Measurements from ENCODE around the gene DCAF15.

The DCAF15 gene

GRCh38 chr19:13975870-13976269 is 23.6 kb downstream of the DCAF15 start:
- DNase-seq (ENCODE audit: low spot score) = no peak
- TF ChIP-seq CTCF (IDR thresholded peaks at IDR 0.05; ENCODE audit: extremely low read depth, missing control alignments) = no peak

- DNase-seq (ENCODE audit: low spot score) = no peak
- TF ChIP-seq CTCF (IDR thresholded peaks at IDR 0.05; ENCODE audit: extremely low read depth, missing control alignments) = no peak
These were observed 24.1 kb downstream of the DCAF15 start for GRCh38 chr19:13976446-13976845.

GRCh38 chr19:13977803-13978202 is 25.5 kb downstream of the DCAF15 start:
- no peak for TF ChIP-seq CTCF (IDR thresholded peaks at IDR 0.05; ENCODE audit: extremely low read depth, missing control alignments)
- no peak for DNase-seq (ENCODE audit: low spot score)

- no peak for TF ChIP-seq CTCF (IDR thresholded peaks at IDR 0.05; ENCODE audit: extremely low read depth, missing control alignments)
- no peak for DNase-seq (ENCODE audit: low spot score)
These were observed 26.3 kb downstream of the DCAF15 start for GRCh38 chr19:13978351-13979243.

- TF ChIP-seq CTCF (IDR thresholded peaks at IDR 0.05; ENCODE audit: extremely low read depth, missing control alignments) = no peak
- no peak for DNase-seq (ENCODE audit: low spot score)
These were observed 26.9 kb downstream of the DCAF15 start for GRCh38 chr19:13979244-13979615.

- DNase-seq (ENCODE audit: low spot score) = no peak
- TF ChIP-seq CTCF (IDR thresholded peaks at IDR 0.05; ENCODE audit: extremely low read depth, missing control alignments) = no peak
These were observed 27.4 kb downstream of the DCAF15 start for GRCh38 chr19:13979686-13980085.

GRCh38 chr19:13980340-13980739 is 28.0 kb downstream of the DCAF15 start:
- no peak for TF ChIP-seq CTCF (IDR thresholded peaks at IDR 0.05; ENCODE audit: extremely low read depth, missing control alignments)
- DNase-seq (ENCODE audit: low spot score) = no peak

All from GM20000 (cell line).